OCI-LY1 (cell line): ENCODE data around the gene GALNT2.

Source experiments
- H2AFZ ChIP-seq: fragments of 200-600 bp; sonication (generic), shearing (Covaris generic); 2 replicates; pipeline ENCODE4 v1.6.0; 2014; ENCODE audit warnings: antibody characterized with exemption, mild to moderate bottlenecking, low read length
- H3F3A ChIP-seq: fragments of 200-600 bp; sonication (generic), shearing (Covaris generic); 2 replicates; pipeline ENCODE4 v1.6.0; 2014; ENCODE audit warnings: mild to moderate bottlenecking, antibody characterized with exemption, low read length, moderate library complexity; ENCODE audit not compliant: insufficient read depth
- H3K27ac ChIP-seq: fragments of 200-600 bp; sonication (generic); 2 replicates; pipeline ENCODE4 v1.5.1; 2014; ENCODE audit warnings: low read length, mixed run types, mild to moderate bottlenecking, low read depth; ENCODE audit not compliant: poor library complexity, severe bottlenecking
- H3K27me3 ChIP-seq: fragments of 200-600 bp; sonication (generic); 2 replicates; pipeline ENCODE4 v1.6.0; 2014; ENCODE audit warnings: antibody characterized with exemption, mild to moderate bottlenecking, low read length, moderate library complexity; ENCODE audit not compliant: insufficient read depth
- H3K36me3 ChIP-seq: fragments of 200-600 bp; sonication (generic); 2 replicates; pipeline ENCODE4 v1.6.1; 2014; ENCODE audit warnings: mild to moderate bottlenecking, antibody characterized with exemption, low read length, moderate library complexity, mixed read lengths; ENCODE audit not compliant: insufficient read depth
- H3K4me1 ChIP-seq: fragments of 200-600 bp; sonication (generic); 2 replicates; pipeline ENCODE4 v1.5.1; 2014; ENCODE audit warnings: mild to moderate bottlenecking, low read length, moderate library complexity; ENCODE audit not compliant: insufficient read depth, severe bottlenecking
- H3K4me2 ChIP-seq: fragments of 200-600 bp; sonication (generic), shearing (Covaris generic); 2 replicates; pipeline ENCODE4 v1.6.1; 2014; ENCODE audit warnings: low read length
- H3K4me3 ChIP-seq: fragments of 200-600 bp; sonication (generic); 2 replicates; pipeline ENCODE4 v1.5.1; 2014; ENCODE audit warnings: low read length, low read depth, mild to moderate bottlenecking, mixed read lengths; ENCODE audit not compliant: poor library complexity, severe bottlenecking
- H3K79me2 ChIP-seq: fragments of 200-600 bp; shearing (Covaris generic); 2 replicates; pipeline ENCODE4 v1.6.1; 2016; ENCODE audit warnings: mixed run types, low read length, mixed read lengths; ENCODE audit not compliant: insufficient read depth
- H3K9ac ChIP-seq: fragments of 200-600 bp; sonication (generic), shearing (Covaris generic); 2 replicates; pipeline ENCODE4 v1.6.1; 2014; ENCODE audit warnings: mild to moderate bottlenecking, low read length, mixed read lengths
- H3K9me2 ChIP-seq: fragments of 200-600 bp; sonication (generic), shearing (Covaris generic); 2 replicates; pipeline ENCODE4 v1.6.1; 2014; ENCODE audit warnings: low read depth, mild to moderate bottlenecking, low read length, mixed read lengths
- H3K9me3 ChIP-seq: fragments of 200-600 bp; shearing (Covaris generic); 2 replicates; pipeline ENCODE4 v1.6.1; 2014; ENCODE audit warnings: low read length, mixed read lengths
- H4K20me1 ChIP-seq: fragments of 200-600 bp; sonication (generic), shearing (Covaris generic); 2 replicates; pipeline ENCODE4 v1.6.0; 2016; ENCODE audit warnings: mild to moderate bottlenecking, low read length; ENCODE audit not compliant: insufficient read depth
- CTCF ChIP-seq: fragments of 200-600 bp; sonication (generic), shearing (Covaris generic); IDR thresholded peaks from 2 replicates; pipeline ENCODE4 v1.5.1; 2017; ENCODE audit warnings: mild to moderate bottlenecking, antibody characterized with exemption, low read length, moderate library complexity, mixed read lengths
- EZH2 ChIP-seq: fragments of 200-600 bp; sonication (generic), shearing (Covaris generic); IDR thresholded peaks from 2 replicates; pipeline ENCODE4 v1.8.0; 2017; ENCODE audit warnings: borderline replicate concordance, mixed run types, mild to moderate bottlenecking, antibody characterized with exemption, low read length, moderate library complexity, mixed read lengths

The GALNT2 gene

GRCh38 chr1:230150615-230151014 lies 83.6 kb downstream of the GALNT2 start:
- Histone ChIP-seq H3K4me1 (peaks cover 95% of the 10 kb centered on the region), H3K79me2 (peaks cover 32% of the 10 kb centered on the region), H3K4me2 (peak overlapping the region; percentile 78), H3K9me3 (no peaks in the 10 kb centered on the region), H3K27ac (peak overlapping the region; percentile 99), H4K20me1 (no peaks in the 10 kb centered on the region), H2AFZ (no peak overlapping the region), H3K9me2 (no peaks in the 10 kb centered on the region), H3K27me3 (no peaks in the 10 kb centered on the region), H3F3A (no peaks in the 10 kb centered on the region), H3K36me3 (peaks cover 7% of the 10 kb centered on the region; the same call in 1 of the 2 replicates), H3K9ac (peak overlapping the region; percentile 71), H3K4me3 (peak overlapping the region; percentile 48)
- TF ChIP-seq CTCF, result no peak
- TF ChIP-seq EZH2, result no peak

GRCh38 chr1:230151924-230152468 lies 85.0 kb downstream of the GALNT2 start:
- Histone ChIP-seq H3K79me2 (peaks cover 35% of the 10 kb centered on the region), H3K4me2 (no peak overlapping the region), H3K4me3 (no peak overlapping the region), H3K9me2 (no peaks in the 10 kb centered on the region), H3K36me3 (peaks cover 7% of the 10 kb centered on the region; the same call in 1 of the 2 replicates), H3K9me3 (no peaks in the 10 kb centered on the region), H3K27me3 (no peaks in the 10 kb centered on the region), H3F3A (no peaks in the 10 kb centered on the region), H2AFZ (no peak overlapping the region), H3K27ac (peak overlapping the region; percentile 99), H4K20me1 (no peaks in the 10 kb centered on the region), H3K9ac (no peak overlapping the region), H3K4me1 (peaks cover 95% of the 10 kb centered on the region)
- no peak for TF ChIP-seq EZH2

- H3K27ac ChIP-seq, result peak overlapping the region; percentile 99
- peaks cover 7% of the 10 kb centered on the region; the same call in 1 of the 2 replicates for H3K36me3 ChIP-seq
- no peaks in the 10 kb centered on the region for H4K20me1 ChIP-seq
- no peak overlapping the region for H3K4me3 ChIP-seq
- H3K9me3 ChIP-seq, result no peaks in the 10 kb centered on the region
- H3K4me1 ChIP-seq, result peaks cover 95% of the 10 kb centered on the region
- no peak overlapping the region for H2AFZ ChIP-seq
- H3K4me2 ChIP-seq, result peak overlapping the region; percentile 29; the same call in 1 of the 2 replicates
- H3K9ac ChIP-seq, result peak overlapping the region; percentile 47; the same call in 1 of the 2 replicates
- no peaks in the 10 kb centered on the region for H3F3A ChIP-seq
- no peaks in the 10 kb centered on the region for H3K27me3 ChIP-seq
- peaks cover 41% of the 10 kb centered on the region for H3K79me2 ChIP-seq
- H3K9me2 ChIP-seq, result no peaks in the 10 kb centered on the region
- TF ChIP-seq EZH2 (no peak), CTCF (no peak)
These were observed 86.0 kb downstream of the GALNT2 start for GRCh38 chr1:230152999-230153398.

- Histone ChIP-seq H3K36me3 (peaks cover 7% of the 10 kb centered on the region; the same call in 1 of the 2 replicates), H3K4me2 (peak overlapping the region; percentile 29; the same call in 1 of the 2 replicates), H3K9me3 (no peaks in the 10 kb centered on the region), H2AFZ (no peak overlapping the region), H3K79me2 (peaks cover 41% of the 10 kb centered on the region), H3K27ac (peak overlapping the region; percentile 99), H3K4me1 (peaks cover 95% of the 10 kb centered on the region), H4K20me1 (no peaks in the 10 kb centered on the region), H3K4me3 (no peak overlapping the region), H3K27me3 (no peaks in the 10 kb centered on the region), H3F3A (no peaks in the 10 kb centered on the region), H3K9me2 (no peaks in the 10 kb centered on the region), H3K9ac (peak overlapping the region; percentile 47; the same call in 1 of the 2 replicates)
- TF ChIP-seq EZH2 (no peak), CTCF (no peak)
These were observed 86.7 kb downstream of the GALNT2 start for GRCh38 chr1:230153641-230154296.
